ENCODE measurements around the gene XPC. TPM values are rescaled to one million over a fixed set of nuclear protein-coding genes. Genes with fewer than 3 reads are reported as not detected.
"Not testable (repeated sequence)": the region's sequence is repeated elsewhere in the genome, so short reads cannot be mapped to it uniquely, and the experiment has no call there.

Gene XPC
- total RNA-seq = 10.6 TPM

DNA sequence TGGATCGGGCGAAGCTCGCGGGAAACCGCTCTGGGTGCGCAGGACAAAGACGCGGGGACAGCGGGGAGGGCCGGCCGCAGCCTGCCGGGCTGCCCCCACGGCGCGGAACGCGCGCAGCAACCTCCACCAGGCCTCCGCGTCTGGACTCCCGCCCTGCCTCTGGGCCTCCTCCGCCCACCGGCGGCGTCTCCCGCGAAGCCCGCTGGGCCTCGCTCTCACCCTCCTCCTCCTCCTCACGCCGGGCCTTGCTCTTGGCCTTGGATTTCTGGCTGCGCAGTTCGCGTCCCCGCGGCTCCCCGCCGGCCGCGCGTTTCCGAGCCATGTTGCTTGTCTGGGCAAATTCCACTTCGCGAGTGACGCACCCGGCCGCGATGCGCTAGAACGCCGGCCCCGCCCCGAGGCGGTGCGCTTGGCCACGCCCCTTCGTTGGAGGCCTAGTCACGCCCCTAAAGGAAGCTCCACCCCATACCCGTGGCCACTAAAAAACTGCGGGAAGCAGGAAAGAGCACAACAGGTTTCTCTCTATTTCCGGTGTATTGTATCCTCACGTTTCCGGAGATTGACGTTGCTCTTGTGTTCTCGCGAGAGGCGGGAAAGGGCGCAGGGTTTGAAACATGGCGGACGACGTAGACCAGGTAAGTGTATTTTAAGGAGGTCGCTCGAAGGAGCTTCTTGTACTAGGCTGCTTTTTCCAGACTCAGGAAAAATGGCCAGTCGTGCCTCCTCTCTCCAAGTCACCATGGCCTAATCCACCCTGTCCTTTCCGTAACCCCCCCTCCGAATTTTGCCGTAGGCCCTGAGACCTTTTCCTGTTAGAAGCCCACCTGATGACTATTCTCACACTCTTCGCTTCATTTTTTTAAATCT is at the start of gene XPC, which contains the start of gene LSM3:
TSS of gene XPC (minus strand) at position 355 of the 867 bp plus-strand sequence. CDS start at position 322, 33 bp downstream.
TSS of gene LSM3 (plus strand) at position 571 of the 867 bp plus-strand sequence. CDS start at position 615, 44 bp downstream.
- DNase-seq = peak; percentile 98

DNA sequence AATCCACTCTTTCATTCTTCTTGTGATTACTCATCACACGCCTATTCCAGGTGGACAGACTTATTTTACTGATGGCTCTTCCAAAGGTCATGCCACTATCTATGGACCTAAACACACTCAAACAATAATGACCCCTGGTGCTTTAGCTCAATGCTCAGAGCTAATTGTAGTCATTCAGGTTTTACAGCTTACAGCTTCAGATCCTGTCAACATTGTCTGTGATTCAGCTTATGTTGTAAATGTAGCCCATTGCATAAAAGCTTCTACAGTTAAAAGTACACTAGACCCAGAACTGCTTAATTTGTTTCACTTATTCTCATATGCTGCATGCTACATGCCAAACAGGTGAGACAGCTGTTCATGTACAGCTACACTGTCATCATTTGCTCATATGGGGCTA is 49.5 kb upstream of the XPC start:
- no peak for DNase-seq

DNA sequence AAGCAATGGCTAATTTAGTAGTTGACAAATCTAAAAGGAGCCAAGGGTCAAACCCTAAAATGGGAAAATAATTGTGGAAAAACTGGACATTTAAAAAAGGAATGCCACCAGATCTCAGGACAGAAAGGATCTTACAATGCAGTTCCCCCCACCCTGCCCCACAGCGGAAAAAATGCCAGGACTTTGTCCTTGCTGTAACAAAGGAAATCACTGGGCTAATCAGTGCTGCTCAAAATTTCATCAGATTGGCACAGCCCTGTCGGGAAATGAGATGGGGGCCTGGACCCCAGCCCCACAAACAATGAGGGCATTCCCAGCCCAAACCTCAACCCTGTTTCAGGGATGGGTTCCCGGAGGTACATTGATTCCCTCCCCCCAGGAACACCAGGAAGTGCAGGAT is 48.0 kb upstream of the XPC start:
- DNase-seq = not testable (repeated sequence)

DNA sequence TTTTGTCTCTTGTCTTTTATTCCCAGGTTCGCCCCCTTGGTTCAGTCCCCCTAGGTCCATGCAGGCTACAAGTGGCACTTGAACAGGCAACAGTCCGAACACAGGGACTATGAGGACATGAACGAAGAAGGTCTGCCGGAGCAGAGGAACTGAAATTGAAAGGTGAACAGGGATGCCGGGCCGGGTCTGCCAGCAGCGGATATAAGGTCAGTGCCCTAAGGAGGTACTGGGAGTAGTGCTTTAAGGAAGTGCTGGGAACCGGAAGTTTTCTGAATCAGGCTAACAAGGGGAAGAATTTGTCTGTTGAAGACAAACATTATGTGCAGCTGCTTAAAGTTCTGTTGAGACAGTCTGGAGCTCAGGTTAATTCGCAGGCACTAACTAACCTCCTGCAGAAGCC is 47.0 kb upstream of the XPC start:
- DNase-seq = no peak

DNA sequence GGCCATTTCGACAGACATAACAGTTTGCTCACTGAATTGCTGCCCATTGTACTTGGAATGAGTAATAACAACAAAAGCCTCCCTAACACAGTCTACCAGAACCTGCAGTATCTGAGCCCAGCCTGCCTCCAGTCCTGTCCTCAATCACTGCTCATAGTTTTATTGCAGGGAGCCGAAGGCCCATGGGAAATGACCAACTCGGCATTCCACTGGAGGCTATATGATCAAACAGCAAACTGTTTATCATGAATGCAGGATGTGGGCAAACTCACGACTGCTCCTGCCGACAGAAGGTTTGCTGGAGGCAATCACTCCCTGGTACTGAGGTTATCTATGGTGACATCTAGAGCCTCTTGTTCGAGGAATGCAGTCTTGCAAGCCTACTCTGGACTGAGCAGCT is 46.5 kb upstream of the XPC start:
- DNase-seq = no peak

DNA sequence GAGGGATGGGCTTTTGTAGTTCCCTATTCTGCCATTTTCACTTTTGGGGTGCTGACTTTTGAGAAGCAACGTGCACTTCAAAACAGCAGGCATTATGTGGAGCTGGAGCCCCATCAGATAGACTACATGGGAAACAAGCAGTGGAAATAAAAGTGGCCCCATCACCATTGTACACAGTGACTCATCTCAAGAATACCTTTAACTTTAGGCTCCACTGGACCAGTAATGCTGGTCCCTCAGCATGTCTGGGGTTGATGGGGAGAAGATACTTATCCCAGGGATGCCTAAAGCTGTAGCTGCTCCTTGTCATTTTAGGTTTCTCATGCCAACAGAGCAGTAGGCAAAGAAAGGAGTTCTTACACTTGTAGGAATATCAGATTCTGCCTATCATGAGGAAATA is 45.2 kb upstream of the XPC start:
- DNase-seq = no peak

DNA sequence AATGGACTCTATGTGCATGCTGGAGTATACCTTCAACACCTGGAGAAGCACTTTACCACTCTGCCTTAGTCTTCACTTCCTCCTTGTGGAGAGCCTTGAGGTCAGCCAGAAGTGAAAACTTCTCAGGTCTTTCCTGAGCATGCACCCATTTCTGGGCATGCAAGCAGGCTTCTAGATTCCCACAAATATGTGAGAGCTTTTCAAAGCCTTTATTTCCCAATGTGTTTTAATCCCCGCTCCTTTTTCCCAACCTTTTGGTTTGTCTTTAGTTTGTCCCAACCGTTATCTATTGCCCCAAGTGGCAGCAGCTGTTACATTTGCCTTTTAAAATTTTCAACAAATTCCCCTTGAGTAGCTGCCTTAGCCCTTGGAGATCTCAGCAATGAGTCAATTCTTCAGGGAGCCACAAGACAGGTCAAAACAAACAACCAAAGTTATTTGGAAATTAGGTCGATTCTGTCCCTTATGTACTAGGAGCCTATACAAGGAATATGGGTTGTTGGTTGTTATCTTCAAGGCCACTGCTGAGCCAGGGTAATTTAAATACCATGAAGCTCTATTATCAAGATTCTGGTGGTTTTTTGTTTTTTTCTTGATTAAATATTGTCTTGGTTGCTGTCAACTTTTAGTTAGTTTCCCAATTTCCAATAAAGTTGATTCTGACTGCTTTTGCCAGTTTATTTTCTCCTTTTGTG is 44.6 kb upstream of the XPC start:
- no peak for DNase-seq

DNA sequence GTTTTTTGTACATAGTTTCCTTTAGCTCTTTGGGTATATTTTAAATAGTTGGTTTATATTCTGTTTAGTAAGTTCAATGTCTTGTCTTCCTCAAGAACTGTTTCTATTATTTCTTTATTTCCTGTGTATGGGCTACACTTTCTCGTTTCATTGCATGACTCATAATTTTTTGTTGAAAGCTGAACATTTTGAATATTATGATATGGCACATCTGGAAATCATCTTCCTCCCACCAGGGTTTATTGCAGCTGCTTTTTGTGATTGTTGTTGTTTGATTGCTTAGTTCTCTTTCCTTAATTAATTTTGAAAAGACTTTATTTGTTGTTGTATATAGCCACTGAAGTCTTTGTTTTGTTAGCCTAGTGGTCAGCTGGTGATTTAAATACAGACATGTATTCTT is 44.1 kb upstream of the XPC start:
- DNase-seq = no peak

DNA sequence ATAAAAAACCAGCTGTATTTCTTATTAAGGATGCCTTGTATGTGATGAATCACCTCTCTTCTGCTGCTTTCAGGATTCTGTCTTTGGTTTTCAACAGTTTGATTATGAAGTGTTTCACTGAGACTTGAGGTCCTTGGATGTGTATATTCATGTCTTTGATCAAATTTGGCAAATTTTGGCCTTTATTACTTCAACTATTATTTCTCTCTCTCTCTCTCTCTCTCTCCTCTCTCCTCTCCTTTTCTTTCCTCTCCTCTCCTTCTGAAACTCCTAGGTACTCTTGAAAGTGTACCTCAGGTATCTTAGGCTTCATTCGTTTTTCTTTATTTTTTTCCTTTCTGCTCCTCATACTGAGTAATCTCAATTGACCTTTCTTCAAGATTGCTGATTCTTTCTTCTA is 43.5 kb upstream of the XPC start:
- no peak for DNase-seq

DNA sequence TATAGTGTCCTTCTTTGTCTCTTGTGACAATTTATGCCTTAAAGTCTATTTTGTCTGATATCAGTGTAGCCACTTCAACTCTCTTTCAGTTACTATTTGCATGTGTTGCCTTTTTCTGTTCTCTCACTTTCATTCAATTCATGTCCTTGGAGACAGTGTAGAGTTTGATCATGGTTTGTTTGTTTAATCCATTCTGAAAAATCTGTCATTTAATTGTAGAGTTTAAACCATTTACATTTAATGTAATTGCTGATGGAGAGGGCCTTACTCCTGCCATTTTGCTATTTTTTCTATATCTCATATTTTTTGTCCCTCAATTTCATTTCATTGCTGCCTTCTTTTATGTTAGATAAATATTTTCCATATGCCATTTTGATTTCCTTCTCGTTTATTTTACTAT is 42.5 kb upstream of the XPC start:
- no peak for DNase-seq

DNA sequence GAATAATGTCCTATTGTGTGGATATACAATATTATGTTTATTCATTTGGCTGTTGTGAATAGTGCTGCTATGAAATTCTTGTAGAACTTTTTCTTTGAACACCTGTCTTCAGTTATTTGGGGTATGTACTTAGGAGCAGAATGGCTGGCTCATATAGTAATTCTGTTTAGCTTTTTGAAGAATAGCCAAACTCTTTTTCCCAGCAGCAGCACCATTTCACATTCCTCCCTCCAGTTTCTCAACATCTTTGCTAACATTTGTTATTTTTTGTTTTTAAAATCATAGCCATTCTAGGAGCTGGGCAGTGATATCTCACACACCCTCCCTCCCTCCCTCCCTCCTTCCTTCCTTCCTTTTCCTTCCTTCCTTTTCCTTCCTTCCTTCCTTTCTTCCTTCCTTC is 40.0 kb upstream of the XPC start:
- no peak for DNase-seq

DNA sequence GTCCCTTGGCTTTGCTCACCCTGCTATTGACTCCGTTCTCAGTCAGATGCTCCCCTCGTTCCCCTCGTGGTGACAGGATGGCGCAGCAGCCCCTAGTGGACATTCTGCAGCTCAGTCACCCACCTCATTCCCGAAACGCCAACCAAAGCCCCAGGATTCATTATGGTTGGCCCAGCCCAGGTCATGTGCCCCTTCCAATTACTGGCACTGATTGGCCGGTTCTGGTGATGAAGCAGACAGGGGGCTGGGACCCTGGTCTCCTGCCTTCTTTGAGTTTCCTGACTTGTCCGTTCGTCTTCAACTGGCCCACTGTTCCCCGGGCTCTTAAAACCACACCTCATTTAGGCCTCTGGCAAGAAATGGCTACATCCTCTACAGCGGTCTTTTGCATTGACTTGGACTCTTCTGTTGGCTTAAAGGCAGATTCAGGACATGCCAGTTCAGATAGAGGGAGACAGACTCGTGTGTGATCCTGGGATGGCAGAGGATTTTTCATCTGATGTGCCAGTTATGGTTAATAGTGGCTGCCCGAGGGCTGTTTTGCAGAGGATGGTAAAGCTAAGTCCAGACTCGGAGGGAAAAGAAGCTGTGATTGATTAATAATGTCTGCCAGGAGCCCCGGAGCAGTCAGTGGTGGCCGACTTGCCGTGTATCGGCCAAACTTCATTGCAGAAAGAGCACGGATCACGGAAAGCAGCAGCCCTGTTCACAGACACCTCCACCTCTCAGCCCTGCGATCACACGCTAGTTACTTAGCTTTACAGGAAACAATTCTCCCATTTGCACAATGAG is 38.1 kb upstream of the XPC start:
- DNase-seq = peak; percentile 80

DNA sequence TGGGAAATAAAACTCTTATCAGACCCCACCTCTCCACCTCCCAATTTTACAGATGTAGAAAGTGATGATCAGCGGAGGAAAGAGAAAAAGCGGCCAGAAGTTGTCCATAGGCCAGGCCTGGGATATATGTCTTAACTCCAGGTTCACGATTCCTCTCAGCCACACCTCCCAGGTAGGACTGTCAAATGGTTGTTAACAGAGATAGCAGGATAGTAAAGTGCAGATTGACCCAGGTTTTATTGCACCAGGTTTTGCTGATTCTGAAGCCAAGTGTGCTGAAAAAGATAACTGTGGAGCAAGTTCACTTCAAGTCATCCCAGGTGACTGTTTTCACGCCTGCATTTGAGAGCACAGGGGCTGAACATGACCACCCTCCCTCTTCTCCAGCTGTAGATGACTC is 36.4 kb upstream of the XPC start:
- no peak for DNase-seq

DNA sequence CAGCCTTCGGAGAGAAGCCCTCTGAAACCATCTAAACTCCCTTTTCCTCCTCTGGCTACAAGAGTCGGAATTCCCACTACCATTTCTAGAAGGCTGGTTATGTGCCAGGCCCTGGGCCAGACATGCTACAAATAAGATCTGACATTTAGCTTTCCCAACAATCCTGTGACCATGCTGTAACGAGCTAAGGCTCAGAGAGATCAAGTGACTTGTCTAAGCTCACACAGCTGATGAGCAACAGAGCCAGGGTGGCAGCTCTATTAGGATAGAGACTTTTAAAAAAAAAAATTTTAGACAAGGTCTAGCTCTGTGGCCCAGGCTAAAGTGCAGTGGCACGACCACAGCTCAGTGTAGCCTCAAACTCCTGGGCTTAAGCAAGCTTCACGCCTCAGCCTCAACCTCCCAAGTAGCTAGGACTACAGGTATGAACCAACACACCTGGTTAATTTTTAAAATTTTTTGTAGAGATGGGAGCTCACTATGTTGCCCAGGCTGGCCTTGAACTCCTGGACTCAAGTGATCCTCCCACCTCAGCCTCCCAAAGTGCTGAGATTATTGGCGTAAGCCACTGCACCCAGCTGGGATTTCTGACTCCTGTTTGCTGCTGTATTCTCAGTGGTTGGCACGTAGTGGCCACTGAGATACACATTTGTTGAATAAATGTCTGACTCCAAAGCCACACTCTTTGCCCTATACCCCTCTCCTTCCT is 34.8 kb upstream of the XPC start:
- no peak for DNase-seq

DNA sequence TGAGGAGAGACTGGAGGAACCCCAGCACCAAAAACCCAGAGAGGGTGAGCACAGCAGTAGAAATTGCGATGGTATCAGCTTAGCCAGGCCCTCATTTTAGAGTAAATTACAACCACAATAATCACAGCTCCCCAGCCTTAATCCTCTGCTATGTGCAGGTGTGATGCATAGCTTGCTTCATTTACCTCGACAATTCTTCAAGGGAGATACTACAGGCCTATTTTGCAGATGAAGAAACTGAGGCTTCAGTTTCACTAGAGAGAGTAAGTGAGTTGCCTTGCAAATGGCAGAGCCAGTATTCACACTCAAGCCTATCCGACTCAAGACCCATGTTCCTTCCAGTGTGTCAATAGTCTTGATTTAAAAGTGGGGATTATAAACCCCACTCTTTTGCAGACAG is 33.6 kb upstream of the XPC start:
- DNase-seq = no peak

DNA sequence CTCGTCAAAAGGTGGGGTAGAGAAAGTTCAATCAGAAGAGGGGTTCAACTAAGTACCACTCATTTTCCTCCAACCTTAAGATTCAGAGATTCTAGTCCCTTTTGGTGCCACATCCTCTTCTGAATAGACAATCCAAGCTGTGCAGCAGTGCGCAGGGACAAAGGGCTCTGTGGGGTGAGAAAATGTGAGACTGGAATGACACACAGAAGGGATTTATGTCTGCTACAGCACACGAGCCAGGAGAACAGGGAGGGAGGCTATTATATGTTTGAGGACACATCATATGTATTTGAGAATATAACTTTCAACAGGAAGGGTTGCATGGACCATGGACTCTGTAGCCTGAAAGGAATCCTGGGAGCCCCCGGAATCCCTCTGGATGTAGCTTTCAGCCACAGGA is 33.2 kb upstream of the XPC start:
- DNase-seq = no peak

DNA sequence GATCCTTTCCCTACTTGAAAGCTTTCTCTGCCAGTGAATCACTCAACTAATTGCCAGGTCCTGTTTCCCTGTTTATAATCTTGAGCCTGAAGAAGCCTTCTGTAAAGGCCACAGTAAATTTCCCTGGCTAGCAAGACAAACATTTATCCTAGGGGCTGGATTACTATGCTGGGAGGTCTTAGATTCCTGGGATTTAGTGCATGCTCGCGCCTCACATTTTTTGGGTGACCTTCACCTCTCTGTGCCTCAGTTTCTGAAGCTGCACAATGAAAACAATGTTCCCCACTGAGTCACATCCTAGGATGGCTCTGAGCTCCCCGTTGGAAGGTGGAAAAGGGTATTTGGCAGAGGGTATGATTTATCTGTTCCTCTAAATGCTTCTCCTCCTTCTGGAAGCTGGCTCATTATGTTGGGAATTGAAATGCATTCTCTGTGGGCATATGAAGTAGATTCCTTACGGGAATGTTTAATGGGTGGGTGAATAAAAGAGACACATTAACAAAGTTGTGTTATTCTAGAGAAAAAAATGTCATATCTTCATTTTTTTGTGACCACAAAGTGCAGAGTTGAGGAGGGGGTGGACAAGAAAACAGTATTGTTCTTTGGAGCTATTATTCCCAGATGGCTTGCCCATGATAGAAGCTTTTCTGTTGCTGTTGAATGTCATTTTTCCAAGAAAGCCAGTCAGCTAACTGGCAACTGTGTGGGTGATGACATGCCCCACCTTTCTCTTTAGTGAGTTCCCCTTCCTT is 32.6 kb upstream of the XPC start:
- no peak for DNase-seq

DNA sequence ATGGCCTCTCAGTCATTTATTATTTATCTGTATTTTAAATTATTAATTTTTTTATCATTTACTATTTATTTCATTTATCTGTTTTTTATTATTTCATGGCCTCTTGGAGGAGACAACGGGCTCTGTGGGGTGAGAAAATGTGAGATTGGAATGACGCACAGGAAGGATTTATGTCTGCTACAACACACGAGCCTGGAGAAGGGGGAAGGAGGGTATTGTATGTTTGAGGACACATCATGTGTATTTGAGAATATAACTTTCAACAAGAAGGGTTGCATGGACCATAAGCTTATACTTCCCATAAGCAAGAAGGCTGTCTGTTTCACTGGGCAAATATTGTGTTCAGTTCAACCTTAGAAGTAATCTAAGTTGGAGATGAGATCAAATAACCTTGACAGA is 31.9 kb upstream of the XPC start:
- DNase-seq = no peak

DNA sequence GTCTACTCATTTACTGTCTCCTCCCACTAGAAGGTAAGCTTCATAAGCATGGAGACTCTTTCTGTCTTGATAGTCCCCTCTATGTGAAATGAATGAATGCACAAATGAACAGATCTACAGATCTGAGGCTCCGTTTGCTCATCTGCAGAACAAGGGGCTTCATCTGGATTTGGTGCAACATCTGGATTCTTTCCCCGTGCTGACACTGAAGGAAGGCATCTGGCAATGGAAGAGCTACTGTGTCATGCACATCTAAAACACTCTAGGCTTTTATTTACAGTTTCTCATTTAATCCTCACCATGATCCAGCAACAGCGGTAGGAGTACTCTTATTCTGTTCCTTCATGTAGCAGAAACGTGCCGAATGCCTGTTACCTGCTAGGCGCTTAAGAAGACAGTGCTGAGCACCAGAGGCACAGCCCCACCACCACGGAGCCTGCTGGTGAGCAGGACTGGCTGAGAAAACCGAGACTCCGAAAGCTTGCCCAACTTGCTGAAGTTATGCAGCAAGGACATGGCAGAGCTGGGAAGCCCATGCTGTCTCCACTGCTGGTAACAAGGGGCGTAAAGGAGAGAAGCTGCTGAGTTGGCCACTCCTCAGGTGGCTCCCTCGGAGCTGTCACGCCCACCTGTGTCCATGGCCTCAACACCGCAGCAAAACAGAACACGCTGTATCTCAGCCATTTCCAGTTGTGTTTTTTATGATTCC is 31.3 kb upstream of the XPC start:
- no peak for DNase-seq

DNA sequence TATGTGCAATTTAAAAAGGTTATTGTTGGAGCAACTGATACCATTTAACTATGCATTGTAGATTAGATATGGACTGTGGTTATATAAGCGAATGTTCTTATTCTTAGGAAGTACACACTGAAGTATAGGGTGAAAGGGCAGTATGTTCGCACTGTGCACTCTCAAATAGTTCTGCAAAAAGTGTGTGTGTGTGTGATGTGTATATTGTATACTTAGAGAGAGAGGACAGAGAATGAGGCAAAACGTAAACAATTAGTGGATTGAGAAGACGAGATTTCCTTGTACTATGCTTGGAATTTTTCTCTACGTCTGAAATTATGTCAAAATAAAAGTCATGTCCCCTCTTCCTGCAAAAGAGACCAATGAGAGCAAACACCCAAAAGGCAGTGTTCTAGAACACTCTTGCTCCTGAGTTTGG is 30.6 kb upstream of the XPC start:
- no peak for DNase-seq

DNA sequence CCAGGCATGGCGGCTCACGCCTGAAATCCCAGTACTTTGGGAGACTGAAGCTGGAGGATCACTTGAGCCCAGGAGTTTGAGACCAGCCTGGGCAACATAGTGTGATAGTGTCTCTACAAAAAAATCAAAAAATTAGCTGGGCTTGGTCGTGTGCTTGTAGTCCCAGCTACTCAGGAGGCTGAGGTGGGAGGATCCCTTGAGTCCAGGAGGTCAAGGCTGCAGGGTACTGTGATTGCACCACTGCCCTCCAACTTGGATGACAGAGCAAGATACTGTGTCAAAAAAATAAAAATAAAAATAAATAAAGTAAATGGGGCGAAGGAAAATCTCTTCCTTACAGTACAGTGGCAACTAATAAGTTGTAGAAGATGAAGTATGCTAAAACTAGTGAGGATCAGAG is 29.8 kb upstream of the XPC start:
- no peak for DNase-seq
